T-helper 1 cell treated with Interleukin-12 subunit alpha and Interleukin-12 subunit beta and Interleukin-4 antibody, amounts not matched to agents 30 ng/mL and 1 ng/mL, for 36 hours (primary cell): ENCODE measurements around the gene OGA. TPM values are rescaled to one million over a fixed set of nuclear protein-coding genes. Genes with fewer than 3 reads are reported as not detected.

Experiments
- intact Hi-C: fragments of 100-400 bp; cut with micrococcal nuclease; formaldehyde crosslinking; loops from one replicate; pipeline ENCODE4 v1.15.1; 2024
- total RNA-seq: library from RNA; stranded (reverse); gene quantifications from 2 replicates; pipeline ENCODE4 v1.2.3, GENCODE V29; 2022

The OGA gene
- total RNA-seq, 1 donor from 2014 or later: 151 TPM

DNA sequence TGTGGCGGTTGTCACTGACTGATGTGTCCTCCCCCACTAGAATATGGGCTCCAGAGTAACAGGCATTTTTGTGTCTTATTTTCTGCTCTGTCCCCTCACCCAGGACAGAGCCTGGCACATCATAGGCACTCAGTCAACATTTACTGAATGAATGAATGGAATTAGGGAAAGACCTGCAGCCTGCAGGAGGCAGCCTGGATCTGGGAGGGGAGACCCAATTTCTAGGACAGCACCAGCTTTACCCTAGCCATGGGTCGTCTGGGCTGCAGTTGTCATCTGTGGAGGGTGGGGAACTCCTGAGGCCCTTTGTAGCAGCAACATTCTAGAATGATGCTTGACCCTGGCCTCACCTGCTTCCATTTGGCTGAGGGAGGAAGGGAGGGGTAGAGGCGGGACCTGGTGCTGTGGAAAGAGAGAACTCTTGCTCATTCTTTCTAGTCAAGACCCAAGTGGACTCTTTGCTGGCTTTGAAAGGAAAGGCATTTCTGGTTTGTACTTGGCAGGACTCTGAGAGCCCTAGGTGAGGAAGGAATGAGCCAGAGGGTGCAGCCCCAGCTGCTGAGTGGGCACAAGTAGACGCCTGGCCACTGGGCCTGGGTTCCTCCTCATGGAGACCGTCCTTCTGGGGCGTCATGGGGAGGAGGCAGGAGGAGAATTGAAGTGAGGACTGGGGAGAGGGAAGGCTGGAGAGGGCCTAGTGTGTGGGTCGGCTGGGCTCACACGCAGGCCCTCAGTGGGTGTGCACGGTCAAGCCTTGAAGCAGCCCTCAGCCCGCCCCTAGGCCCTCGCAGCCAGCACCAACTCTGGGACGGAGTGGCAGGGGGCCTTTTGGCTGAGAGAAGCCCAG, 51.3 kb downstream of the OGA start:
- intact Hi-C loops: no loop called here

DNA sequence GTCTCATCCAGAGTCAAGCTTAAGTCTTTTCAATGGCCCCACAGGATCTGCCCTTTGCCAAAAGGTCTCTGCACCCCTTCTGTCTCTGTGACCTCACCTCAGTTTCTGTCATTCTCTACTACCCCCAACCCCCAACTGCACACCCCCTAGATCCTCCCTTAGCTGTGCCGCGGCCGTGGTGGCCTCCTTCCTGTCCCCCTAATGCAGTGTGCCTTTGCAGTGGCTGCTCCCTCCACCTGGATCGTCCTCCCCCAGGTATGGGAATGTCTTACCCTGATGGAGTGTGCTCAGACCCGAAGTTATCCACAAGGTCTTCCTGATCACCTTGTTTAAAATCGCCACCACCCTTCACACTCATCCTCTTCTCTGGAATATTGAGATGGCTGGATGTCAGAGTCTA, 51.9 kb downstream of the OGA start:
- intact Hi-C loops: no loop called here

DNA sequence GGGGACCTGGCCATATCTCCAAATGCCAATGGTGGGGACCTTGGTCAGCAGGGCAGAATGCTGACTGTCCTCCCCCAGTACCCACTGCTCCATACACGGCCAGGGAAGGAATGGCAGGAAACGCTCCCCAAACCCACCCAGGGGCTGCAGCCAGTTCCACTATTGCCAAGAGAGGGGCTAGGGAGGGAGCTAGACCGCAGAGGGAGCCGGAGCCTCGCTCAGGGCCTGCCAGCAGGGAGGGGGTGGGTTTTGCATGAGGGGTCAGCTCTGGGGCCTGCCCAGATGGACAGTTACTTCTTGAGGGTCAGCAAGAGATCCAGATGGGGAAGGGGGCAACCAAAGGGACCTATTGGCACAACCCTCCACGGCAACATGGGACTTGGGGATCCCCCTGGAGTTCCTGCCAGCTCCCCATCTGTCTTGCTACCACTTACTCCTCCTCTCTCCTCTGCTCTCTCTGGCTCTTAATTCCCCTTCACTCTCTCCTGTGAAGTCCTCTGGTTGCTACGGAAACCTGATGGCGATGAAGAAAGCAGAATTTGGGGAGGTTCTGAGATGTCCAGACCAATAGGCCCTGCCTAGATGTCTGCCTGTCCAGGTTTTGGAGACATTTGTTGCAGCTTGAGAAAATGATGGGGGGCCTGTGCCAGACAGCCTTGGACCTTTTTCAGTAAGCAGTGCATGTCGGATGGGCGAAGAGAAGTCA, 55.0 kb downstream of the OGA start:
- intact Hi-C loops: no loop called here

DNA sequence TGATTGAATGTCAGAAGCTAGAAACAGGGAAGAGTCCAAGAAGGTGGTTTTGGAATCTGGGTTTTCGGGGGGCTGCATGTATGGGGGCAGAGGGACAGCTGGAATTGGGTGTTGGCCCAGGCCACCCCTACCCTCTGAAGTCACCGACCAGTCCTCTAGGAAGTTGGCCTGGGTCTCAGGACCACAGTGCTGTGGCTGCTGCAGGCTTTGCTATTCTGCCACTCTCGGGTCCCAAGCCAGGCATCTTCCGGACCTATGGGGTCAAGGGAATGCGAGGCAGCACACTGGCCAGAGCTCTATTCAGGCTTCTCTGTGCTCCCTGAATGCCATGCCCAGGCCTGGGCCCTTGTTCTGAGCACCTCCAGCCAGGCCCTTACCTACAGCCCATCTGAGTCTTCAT, 55.5 kb downstream of the OGA start:
- intact Hi-C loops: no loop called here

DNA sequence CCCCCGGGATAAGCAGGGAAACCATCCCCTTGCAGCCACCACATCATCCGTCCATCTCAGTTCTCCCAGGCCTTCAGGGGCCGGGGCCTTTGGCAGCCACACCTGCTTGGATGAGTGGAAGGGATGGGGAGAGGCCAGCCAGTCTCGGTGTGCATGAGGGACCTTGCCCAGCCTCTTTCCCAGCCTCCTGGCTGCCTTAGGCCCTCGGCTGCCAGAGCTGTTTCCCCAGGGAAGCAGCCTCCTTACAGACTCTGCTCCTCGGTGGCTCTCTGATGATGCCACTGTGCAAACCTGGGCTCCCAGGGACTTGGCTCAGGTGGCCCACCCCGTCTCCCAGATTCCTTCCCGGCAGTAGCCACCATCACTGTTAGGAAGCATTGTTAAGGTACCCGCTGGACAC, 57.0 kb downstream of the OGA start:
- intact Hi-C loops: no loop called here

DNA sequence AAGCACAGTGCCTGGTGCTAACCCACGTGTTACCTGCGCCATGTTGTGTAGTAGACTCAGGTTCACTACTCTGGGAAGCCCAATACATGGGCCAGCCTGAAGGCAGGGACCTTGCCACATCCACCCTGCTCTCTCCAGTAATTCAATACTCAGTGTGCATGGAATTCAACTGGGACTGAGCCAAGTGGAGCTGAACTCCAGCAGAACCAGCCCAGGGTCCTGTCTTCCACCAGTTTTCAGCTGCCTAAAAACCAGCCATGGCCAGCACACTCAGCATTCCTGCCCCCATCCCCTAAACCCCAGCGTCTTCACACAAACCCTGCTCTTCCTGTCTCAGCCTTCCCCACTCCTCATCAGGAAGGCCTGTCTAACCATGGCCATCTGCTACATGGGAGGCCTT, 57.7 kb downstream of the OGA start:
- intact Hi-C loops: no loop called here

DNA sequence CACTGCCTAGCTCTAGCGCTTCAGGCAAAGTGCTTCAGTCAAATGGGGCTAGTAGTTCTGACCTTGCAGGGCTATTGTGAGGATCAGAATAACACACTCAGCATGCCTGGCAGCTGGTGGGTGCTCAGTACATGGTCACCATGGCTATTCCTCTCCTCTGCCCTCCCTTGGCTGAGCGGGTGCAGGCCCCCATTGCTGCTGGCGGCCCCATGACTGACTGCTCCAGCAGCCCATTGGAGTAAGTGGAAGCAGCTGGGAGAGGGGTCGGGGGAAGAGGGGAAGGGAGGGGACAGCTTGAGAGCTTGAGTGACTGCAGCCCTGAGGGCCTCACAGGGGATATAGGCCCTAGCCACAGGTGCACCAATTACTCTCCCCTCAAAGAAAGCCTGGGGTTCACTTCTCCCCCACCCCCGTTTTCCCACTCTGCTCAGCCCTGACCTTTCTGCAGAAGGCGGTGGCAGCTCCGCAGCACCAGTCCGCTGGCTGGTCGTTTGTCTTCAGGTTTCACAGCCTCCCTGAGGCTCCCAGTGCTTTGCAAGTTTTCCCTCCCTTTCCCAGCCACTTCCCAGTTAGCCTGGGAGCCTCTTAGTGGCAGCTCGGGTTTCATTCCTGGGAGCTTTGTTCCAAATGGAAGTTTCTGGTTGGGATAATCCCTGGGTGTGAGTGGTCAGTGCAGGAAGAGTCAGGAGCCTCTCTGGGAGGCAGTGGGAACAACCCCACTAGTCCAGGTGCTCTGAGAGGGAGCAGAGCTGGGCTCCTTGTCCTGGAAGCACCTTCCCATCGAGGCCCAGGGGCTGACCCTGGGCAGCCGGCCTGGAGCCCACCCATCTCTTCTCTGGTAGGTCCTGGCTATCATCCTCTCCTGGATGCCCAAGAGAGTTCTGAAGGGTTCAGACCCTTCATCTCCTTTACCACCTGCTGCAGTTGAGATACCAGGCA, 58.7 kb downstream of the OGA start:
- intact Hi-C loops: no loop called here

DNA sequence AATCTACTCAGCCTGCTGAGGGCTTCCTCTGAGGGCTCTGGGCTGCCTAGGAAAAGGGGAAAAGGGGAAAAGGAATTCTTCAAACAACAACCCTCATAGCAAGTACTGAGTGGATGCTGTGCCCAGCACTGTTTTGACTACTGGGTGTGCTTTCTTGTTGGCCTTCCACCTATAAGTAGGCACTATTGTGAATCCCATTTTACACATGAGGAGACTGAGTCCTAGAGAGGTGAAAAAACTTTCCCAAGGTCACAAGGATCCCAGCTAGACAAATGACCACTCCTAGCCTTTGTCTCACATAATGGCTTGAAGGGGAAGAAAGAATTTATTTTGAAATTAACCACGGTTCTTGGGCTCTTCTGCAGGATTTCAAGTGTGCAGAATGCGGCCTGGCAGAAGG, 59.4 kb downstream of the OGA start:
- intact Hi-C loops: no loop called here

DNA sequence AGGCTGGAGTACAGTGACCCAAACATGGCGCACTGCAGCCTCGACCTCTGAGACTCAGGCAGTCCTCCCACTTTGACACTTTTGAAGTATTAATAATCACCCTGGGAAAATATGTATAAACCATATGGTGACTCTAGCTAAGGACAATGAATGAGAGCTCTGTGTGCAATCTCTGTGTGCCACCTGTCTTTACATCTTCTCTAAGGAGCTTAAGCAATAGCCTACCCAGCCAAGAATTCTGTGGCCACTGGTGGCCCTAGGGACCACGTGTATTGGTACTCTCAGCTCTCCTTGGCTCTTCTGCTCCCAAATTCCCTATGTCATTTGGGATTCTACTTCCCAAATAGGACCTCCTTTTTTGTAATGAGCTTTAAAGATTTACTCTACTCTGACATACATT, 66.0 kb downstream of the OGA start:
- intact Hi-C loops: no loop called here

DNA sequence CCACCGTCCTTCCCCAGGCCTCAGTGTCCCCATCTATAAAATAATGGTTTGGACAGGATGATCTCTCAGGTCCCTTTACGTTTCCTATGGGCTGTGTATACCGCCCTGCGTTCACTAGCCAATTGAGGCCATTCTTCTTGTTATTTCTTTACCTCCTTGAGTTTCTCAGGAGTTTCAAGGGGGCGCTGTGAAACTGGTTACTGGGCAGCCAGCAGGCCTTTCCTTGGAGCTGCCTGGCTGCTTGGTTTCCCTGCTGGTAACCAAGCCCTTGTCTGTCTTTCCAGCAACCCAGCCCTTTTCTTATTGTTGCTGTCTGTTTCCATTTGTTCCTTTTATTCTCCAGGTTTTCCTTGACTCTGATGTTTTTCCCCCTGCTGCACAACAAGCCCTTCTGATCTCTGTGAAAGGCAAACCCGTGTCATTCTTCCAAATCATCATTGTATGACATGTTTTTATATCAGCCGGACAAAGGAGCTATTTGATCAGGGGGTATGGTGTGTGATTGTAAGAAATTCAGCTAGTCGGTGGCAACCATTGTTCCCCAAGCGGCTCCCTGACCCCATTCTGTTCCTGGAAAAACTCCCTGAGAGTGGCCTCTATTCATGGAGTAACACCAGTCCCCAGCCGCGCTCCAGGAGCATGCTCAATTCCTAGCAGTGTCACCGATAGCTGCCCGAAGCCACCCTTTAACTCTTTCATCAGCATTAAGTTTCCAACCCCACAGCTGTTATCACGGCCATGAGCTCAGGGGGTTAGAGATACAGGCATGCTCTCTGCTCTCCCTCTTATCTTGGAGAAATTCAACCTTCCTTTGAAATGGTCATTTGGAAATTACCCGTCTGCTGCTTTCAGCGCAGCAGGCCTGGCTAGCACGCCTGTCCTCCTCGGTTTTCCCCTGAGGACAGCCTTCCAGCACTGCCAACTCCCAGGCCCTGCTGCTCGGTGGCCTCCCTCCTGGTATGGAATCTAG, 68.9 kb downstream of the OGA start:
- intact Hi-C loops: no loop called here

DNA sequence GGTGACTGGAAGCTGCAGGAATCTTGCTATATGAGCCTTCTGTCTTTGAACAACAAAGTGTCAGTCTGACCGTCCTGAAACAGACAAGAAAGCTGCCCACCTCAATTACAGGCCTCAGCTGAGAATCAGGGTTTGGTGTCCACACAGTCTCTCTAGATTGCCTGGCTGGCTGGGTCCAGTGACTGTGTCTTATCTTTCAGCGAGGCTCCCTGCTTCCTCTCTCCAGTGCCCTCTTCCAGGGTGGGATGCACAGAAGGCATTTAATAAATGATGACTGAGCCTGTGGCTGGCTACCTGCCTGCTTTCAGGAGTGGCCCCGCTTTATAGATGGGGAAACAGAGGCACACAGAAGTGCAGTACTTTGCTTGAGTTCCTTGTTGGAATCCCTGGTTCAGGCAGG, 69.7 kb downstream of the OGA start:
- intact Hi-C loops: no loop called here

DNA sequence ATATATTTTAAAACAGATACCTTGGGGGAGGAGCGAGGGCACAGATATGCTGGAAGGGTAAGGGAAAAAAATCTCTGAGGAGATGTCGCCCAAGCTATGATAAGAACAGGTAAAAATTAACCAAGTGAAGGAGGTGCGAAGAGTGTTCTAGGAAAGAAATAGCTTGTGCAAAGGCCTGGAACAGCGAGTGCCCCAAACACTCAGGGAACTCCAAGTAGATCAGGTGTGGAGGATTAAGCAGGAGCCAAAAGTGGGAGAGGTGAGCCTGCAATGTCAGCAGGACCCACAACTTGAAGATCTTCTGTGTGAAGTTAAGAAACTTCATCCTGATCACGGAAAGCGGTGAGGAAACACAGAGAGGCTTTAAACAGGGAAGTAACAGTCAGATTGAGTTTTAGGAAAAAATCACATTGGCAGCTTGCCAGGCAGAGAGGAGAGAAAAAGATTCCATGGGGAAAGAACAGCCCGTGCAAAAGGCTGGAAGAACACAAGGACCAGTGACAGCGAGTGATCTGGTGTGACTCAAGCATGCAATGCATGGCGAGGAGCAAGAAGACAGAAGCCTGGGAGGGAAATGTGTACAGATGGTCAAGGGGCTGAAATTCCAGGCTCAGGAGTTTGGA, 73.1 kb downstream of the OGA start:
- intact Hi-C loops: no loop called here

GRCh38 chr10:101744267-101744666, 74.0 kb downstream of the OGA start:
- intact Hi-C loops: no loop called here

DNA sequence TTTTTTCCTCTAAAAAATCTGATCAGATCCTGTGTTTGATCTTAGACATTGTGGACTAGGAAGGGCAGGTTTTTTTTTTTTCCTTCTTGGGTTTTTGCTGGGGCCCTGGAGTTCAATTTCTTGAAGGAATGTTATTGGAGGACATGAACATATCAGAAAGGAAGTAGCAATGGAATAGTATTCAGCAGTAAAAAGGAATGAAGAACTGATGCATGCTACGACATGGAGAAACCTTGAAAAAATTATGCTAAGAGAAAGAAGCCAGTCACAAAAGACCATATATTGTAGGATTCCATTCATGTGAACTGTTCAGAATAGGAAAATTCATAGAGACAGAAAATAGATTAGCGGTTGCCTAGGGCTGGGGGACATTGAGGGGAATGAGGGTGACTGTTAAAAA, 76.3 kb downstream of the OGA start:
- intact Hi-C loops: no loop called here

DNA sequence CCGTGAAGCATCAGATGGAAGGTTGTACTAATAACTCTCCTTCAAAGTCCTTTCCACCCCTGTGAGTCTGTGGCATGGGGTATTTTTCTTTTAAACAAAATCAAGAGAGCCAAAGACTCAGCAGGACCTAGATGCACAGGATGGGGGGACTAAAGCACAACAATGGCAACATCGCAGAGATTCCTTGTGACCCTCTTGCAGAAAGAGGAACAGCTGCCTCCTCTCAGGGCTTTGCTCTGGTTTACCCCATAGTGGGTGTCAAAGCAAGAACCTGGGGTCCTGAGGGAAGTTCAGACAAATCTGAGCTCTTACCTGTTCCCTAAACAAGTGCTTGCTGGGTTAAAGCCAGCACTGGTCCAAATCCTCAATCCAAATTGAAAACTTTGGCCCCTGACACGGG, 81.6 kb downstream of the OGA start:
- intact Hi-C loops: loop anchor here (1.0 kb wide), 1 partner anchor 9 kb away; no protein-coding TSS in a partner anchor

Other genes starting within 250 kb of the OGA start
- gene POLL, start 230.2 kb downstream of the OGA start, total RNA-seq: 33.6 and 35.4 TPM in 2 replicates
- 2.4 and 3.0 TPM in 2 replicates for gene DPCD, start 230.1 kb downstream of the OGA start, total RNA-seq
- gene FBXW4, start 123.3 kb downstream of the OGA start, total RNA-seq: 44.0 and 44.2 TPM in 2 replicates
- gene FGF8, start 42.3 kb downstream of the OGA start, total RNA-seq: not detected in 2 replicates
- 33.3 and 35.2 TPM in 2 replicates for gene NPM3, start 35.0 kb downstream of the OGA start, total RNA-seq
- 2.8 and 3.4 TPM in 2 replicates for gene KCNIP2, start 25.4 kb upstream of the OGA start, total RNA-seq
- gene ARMH3, start 237.7 kb upstream of the OGA start, total RNA-seq: 27.8 and 28.0 TPM in 2 replicates
- gene HPS6, start 246.9 kb upstream of the OGA start, total RNA-seq: 24.1 and 24.8 TPM in 2 replicates